ENCODE measurements around the gene MANBA.

The MANBA gene

DNA sequence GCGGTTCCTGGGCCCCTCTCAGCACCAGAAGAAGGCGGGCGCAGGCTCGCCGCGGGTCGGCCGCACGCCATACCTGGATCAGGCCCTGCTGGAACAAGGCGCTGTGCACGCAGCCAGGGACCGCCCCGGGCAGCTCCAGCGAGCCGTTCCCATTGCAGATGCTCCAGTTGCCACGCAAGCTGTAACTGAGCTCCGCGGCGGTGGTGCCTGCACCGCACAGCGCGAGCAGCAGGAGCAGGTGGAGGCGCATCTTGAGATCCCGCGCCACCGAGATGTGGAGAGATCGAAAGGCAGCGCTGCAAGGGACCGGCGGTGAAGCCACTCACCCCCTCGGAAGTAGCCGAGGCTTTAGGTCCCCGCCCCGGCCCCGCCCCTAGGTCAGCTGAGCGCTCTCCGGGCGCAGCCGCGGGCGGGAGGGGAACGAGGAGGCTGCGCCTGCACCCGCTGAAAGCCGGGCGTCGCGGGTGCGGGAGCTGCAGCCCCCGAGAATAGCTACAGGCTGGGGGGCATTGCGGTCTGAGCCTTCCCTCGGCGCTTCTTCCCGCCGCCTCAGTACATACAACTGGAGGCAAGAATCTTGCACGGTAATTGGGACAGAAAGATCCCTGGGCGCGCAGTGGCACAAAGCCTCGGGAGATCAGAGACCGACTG lies at the start of gene MANBA:
Gene MANBA, minus strand, starts transcription at position 324 of the 651 bp plus-strand sequence. Its CDS starts 74 bp downstream, at position 250.
- peak; percentile 56 to 85 for DNase-seq (ENCODE audit: low read depth in 2 of 2)

DNA sequence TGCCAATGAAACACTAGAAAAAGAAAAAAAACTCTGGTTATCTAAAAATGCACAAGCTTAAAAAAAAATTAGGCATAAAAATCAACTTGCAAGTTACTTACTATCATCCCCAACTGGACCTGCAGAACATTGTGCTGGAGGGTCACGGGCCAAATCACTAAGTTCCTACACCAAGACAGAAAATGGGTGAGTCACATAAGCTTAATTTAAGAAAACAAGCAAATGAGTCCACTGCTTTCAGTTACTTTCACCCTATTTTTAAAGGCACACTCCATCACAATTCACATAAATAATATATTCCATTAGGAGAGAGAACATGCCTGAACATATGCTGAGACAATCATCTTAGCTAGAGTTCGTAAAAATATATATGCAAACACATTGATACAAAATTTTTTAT lies 48.9 kb upstream of the MANBA start:
- DNase-seq (ENCODE audit: low read depth in 2 of 2), result no peak

DNA sequence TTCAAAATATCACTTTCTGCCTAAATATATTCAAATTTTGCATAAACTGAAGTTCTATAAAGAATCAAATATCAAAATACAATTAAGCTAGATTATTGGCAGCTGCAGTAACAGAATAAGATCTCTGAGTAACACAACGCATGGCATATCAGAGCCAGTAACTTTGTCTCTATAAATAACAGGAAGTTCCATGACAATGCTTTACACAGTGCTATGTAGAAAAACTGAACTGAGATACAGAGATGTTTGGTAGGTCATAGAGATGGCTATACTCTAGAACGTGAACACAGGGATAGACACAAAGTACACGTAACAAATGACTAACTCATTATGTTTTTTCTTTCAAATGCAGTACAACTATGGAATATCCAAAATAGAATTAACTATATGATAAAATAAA lies 48.4 kb upstream of the MANBA start:
- no peak for DNase-seq (ENCODE audit: low read depth in 2 of 2)

DNA sequence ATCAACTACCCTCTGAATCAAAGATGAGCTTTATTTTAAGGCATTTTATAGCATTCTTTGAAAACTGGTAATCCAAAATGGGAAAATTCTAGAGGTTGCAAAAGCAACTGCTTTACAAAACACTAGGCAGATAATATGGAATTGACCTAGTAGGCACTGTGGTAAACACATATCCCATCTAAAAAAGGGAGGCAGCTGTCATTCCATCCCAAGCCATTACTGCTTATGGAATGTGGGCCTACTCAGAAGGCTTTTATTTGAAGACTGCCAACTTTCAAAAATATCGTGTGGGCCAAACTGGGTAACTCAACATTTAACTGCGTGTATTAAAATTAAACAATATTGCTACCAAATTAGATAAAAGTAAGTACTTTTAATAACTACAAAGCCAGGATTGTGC lies 47.2 kb upstream of the MANBA start:
- no peak for DNase-seq (ENCODE audit: low read depth in 2 of 2)

DNA sequence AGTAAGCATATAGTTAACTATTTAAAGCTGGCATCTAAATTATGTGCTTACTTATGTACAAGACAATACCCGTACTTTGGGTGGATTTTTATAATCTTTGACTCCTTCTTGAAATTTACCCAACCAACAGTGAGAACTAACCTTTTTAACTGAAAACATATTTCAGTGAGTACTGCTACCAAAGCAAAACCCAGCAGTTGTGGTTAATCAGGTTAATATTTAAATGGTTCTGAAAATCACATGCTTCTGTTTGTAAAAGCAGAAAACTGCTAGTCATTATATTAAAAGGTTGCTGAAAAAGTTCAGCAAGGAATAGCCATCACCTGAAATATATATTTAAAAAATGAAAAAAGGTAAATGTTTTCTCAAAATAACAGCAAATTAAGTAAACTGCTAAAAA lies 46.6 kb upstream of the MANBA start:
- no peak for DNase-seq (ENCODE audit: low read depth in 2 of 2)

DNA sequence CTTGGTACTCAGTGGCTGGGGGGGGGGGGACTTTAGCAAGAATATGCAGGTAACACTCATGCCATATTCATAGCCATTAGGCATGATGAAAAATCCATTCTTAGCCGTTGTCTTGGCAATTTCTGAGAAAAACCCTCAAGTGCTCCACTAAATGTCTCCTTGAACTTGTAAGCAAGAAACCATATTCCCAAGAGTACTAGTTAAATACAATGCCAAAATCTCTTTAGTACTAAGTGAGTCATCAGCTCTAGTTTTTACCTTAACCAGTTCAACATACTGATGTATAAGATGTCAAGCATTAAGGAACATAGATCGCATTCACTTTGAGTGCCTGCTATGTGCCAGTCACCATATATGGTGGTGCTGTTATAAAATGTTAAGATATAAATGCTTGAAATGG lies 39.0 kb upstream of the MANBA start:
- DNase-seq (ENCODE audit: low read depth in 2 of 2), result no peak

DNA sequence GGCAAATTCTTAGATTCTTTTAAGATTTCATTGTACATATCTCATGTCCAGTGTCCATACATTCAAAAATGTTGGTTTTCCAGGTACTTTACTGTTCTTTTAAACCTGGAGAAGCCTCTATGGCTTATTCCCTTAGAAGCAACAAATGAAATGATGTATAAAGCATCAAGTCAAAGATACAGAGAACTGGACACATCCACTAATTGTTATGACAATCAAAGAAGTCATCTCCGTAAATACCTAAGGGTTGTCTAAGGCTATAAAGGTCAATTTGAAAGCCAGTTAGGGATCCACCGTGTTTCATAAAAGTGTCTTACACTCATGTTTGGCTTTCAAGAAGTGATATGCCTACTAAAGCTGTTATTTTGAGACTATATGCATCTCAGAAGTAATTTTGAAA lies 34.2 kb upstream of the MANBA start:
- no peak for DNase-seq (ENCODE audit: low read depth in 2 of 2)

DNA sequence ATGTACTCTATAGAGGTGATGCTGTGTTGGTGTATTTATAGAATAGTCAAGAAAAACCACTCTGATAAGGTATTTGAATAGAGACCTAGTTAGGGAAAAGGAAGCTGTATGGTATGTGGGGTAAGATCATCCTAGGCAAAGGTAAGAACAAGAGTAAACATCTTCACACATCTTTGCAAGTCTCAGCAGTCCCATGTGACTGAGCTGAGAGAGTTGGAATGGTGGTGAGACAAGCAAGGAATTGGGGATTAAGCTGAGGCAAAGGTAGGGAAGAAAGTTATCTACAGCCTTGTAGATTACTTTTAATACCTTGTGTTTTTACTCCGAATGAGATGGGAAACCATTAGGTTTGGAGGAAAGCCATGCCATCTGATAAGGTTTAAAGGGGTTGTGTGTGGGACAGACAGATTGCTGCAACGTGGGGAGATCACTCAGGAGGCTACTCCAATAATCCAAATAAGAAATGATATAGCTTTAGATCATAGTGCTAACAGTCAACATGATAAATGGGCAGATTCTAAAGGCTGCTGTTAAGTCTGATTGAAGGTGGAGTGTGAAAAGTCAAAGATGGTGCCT lies 31.7 kb upstream of the MANBA start:
- no peak for DNase-seq (ENCODE audit: low read depth in 2 of 2)

DNA sequence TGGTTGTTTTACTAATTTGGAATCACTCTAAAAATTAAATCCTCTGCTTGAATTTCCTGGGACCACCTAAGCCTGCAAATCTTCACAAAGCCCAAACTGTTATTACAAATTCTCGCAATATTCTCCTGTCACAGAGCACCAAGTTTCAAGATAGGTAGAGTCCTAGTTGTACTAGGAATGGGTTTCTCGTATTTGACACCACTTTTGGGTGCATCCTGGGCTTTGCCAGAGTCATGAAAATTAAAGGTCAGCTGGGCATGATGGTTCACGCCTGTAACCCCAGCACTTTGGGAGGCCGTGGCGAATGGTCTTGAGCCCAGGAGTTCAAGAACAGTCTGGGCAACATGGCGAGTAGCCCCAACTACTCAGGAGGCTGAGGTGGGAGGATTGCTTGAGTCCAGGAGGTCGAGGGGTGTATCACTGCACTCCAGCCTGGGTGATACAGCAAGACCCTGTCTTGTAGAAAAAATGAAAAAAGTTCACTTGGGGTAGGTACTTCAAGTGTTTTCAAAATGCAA lies 30.6 kb upstream of the MANBA start:
- DNase-seq (ENCODE audit: low read depth in 2 of 2), result no peak

DNA sequence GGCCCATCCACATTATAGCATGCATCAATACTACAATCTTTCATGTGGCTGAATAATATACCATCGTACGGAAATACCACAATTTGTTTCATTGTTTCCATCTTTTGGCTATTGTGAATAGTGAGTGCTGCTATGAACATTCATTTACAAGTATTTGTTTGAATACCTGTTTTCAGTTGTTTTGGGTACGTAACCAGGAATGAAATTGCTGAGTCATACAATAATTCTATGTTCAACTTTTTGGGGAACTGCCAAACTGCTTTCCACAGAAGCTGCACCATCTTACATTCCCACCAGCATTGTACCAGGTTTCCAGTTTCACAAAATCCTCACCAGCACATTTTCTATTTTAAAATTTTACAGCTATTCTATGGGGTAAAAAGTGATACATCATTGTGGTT lies 28.5 kb upstream of the MANBA start:
- no peak for DNase-seq (ENCODE audit: low read depth in 2 of 2)

DNA sequence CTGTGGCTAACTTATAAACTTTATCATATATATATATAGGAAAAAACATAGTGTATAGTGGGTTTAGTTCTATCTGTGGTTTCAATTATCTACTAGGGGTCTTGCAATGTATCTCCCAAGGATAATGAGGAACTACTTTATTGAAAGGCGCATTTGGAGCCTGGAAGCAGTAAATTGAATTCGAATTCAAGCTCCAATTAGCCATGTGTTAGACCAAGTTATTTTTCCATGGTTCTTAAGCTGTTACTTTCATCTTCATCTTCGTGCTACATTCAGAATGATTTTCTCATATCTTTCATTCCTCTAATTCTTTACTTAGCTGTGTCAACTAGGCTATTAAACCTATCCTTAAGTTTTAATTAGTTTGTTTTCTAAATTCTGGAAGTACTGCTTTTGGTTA lies 27.2 kb upstream of the MANBA start:
- DNase-seq (ENCODE audit: low read depth in 2 of 2), result no peak

DNA sequence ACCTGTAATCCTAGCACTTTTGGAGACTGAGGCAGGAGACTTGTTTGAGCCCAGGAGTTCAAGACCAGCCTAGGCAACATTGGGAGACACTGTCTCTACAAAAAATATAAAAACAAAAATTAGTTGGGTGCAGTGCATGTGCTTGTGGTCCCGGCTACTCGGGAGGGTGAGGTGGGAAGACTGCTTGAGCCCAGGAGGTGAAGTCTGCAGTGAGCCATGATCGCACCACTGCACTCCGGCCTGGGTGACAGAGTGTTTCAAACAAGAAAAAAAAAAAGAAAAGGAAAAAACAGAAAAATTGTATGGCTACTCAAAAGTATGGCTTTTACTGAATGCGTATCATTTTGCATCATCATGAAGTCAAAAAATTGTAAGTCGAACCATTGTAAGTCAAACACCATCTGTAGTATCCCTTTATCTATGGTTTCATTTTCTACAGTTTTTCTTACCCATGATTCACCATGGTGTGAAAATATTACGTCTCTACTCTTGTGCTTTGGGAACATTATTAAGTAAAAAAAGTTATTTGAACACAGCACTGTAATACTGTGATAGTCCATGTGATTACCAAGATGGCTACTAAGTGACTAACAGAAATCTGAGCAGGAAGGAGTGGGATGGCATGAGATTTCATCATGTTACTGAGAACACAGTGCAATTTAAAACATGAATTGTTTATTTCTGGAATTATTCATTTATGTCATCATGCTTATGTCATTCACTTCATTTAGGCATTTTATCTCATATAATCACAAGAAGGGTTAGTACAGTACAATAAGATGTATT lies 26.5 kb upstream of the MANBA start:
- DNase-seq (ENCODE audit: low read depth in 2 of 2), result no peak

DNA sequence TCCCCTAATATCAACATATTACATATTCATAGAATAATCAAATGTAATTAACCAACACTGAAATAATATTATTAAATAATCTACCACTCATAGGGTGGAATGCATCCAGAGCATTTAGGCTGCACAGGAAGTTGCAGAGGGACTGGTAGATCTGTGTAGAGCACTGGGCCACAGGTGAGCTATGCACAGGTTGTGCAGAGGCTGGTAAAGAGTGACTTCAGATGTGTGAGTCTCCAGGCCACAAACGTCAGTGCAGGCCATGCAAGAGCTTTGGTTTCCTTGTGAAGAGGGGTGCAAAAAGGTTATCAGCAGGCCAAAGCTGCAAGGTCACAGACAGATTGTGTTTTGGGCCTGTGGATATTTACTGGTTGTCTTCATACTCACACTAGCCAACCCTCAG lies 25.5 kb upstream of the MANBA start:
- no peak for DNase-seq (ENCODE audit: low read depth in 2 of 2)

DNA sequence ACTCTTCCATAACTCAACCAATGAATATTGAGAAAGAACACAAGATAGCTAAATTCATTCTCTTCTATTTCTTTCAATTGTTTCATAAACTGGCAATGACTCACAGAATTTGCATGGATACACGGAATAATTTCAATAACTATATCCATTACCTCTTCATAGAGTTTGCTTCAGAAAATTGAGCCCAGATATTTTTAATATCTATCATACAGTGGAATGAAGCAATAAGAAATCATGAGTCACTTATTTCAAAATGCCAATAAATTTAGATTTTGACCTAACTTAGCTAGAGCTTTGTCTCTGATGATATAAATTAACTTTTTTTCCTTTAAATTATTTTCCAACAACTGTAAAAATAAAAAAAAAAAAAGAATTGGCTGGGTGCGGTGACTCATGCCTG lies 22.2 kb upstream of the MANBA start:
- no peak for DNase-seq (ENCODE audit: low read depth in 2 of 2)

DNA sequence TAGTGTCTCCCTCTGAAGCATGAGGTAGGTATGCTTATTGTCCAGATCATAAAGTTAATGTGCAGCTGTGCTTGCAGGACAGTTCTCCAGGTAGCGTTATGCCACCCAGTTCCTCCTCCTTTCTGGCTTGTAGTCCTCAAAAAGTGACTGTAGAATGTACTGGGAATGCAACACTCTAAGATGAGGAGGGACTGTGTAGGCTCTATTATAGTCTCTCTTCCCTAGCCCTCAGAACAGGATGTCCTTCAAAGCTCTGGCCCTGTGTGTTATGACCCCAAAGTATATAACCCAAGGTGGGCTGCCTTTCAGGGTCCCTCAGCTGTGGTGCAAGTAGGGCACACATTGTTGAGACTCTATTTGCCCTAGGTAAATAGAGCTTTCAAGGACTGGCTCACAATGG lies 20.8 kb upstream of the MANBA start:
- no peak for DNase-seq (ENCODE audit: low read depth in 2 of 2)

DNA sequence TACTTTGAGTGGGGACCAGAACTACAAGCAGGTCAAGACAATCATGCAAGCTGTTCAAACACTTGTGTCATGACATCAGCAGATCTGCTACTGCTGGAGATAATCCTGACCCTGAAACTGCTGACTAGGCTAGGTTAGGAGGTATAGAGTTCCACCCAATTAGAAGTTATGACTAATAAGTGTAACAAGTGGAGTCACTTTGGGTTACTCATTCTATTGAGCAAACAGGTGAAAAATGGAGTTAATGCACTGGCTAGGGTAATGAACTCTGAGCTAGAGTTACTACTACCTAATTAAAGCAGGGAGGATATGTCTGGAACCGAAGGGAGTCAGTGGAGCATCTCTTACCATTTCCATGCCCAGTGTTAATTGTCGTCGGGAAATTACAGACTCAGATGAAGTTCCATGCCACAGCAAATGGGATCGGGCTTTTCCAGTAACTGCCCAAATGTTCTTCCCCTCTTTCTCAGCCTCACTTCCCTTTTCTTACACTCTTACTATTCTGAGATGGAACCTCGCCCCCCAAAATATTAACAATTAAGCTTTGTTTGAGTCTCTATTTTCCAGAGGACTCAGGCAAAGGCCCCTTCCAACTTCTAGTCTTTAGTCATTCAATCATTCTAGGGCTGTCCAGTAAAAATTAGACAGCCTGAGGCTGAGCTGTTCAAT lies 19.8 kb upstream of the MANBA start:
- no peak for DNase-seq (ENCODE audit: low read depth in 2 of 2)

DNA sequence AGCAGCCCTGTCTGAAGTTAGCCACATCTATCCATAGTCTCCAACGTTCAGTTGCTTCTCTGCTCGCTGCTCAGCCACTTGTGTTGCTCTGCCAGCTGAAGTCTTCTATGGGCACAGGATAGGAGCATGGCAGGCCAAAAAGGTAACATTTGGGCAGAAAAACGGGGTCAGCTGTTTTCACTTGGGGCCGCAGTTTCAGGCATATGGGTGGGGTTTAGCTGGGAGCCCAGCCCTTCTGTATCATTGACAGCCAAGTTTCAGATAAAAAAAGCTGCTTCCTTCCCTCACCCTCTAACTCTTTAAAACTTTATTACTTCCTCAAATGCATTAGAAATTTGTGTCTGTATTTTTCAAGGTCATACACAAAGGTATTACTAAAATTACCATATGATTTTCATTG lies 18.4 kb upstream of the MANBA start:
- no peak for DNase-seq (ENCODE audit: low read depth in 2 of 2)

DNA sequence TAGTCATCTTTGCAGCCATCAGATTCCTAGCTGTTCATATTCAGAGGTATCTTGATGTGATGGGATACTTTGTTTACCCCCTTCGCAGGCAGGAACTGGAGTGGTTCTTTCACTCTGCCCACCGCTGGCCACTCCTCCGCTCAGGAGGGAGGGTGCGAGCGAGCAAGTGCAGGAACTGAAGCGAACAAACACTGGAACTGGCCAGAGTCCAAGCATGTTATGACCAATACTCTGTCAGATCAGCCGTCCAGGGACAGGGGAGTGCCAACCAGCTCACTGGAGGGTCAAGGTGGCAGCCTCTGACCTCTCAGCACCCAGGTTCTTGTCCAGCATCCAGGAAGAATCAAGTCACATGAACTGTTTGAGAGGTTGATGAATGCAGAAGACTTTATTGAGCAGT lies 18.0 kb upstream of the MANBA start:
- DNase-seq (ENCODE audit: low read depth in 2 of 2), result no peak

DNA sequence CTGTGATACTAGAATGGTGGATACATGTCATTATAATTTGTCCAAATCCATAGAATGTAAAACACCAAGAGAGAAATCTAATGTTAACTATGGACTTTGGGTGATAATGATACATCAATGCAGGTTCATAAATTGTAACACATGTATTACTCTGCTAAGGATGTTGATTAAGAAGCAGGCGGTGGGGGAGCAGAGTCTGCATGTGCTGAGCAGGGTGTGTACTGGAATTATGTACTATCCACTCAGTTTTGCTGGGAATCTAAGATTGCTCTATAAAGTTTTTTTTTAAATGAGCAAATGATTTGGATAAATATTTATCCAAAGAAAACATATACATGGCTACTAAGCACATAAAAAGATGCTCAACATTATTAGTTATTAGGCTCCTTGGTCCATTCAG lies 15.0 kb upstream of the MANBA start:
- no peak for DNase-seq (ENCODE audit: low read depth in 2 of 2)

DNA sequence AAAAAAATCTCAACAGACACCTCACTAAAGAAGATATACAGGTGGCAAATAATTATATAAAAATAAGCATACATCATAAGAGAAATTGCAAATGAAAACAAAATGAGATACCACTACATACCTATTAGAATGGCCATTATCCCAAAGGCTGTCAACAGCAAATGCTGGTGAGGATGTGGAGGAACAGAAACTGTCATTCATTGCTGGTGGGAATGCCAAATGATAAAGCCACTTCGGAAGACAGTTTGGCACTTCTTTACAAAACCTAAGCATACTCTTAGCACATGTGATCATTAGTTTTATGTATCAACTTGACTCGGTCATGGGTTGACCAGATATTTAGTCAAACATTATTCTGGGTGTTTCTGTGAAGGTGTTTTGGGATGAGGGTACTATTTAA lies 13.5 kb upstream of the MANBA start:
- no peak for DNase-seq (ENCODE audit: low read depth in 2 of 2)

DNA sequence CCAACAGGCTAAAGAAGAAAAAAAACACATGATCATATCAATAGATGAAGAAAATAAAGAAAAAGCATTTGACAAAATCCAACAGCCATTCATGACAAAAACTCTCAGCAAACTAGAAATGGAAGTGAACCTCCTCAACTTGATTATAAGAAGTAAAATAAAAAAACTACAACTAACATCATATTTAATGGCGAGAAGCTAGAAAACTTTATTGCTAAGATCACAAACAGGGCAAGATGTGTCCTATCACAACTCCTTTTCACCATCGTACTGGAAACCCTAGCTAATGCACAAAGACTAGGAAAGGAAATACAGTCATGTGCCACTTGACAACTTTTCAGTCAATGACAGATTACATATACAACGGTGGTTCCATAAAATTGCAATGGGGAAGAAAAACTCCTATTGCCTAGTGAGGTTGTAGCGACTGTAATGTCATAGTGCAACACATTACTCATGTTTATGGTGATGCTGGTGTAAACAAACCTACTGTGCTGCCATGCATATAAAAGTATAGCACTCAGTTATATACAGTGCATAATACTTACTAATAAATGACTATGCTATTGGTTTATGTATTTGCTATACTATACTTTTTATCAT lies 12.1 kb upstream of the MANBA start:
- no peak for DNase-seq (ENCODE audit: low read depth in 2 of 2)

DNA sequence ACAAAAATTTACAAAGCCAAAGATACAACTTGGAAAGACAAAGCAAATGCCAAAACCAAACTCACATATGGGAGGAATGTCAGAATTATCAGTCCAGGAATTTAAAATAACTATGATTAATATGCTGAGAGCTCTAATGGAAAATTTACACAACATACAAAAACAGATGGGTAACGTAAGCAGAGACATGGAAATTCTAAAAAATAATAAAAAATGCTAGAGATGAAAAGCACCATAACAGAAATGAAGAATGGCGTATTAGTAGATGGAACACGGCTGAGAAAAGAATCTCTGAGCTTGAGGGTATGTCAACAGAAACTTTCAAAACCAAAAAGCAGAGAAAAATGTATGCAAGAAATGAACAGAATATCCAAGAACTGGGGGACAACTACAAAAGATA lies 4.1 kb upstream of the MANBA start:
- no peak for DNase-seq (ENCODE audit: low read depth in 2 of 2)
